K562 (cell line): Measurements from ENCODE around the gene TRABD. TPM values are rescaled to one million over a fixed set of nuclear protein-coding genes. Genes with fewer than 3 reads are reported as not detected.

Source experiments
- ASH1L ChIP-seq: fragments of 450-650 bp; IDR thresholded peaks from 2 replicates; pipeline ENCODE4 v1.6.1; 2018; ENCODE audit warnings: borderline replicate concordance, mild to moderate bottlenecking, low read depth; ENCODE audit not compliant: partially characterized antibody
- BACH1 ChIP-seq: fragments of 200-800 bp; sonication (Bioruptor generic); IDR thresholded peaks from 2 replicates; pipeline ENCODE4 v1.6.1; 2016; ENCODE audit warnings: missing genetic modification characterization, missing compliant biosample characterization
- BHLHE40 ChIP-seq: IDR thresholded peaks from 2 replicates; pipeline ENCODE4 v1.6.1; 2011; ENCODE audit warnings: low read length, improper control_type of control experiment
- CBX1 ChIP-seq: sonication (generic); IDR thresholded peaks from 2 replicates; pipeline ENCODE4 v1.6.1; 2016; ENCODE audit warnings: antibody characterized with exemption, low read depth, mild to moderate bottlenecking
- CEBPB ChIP-seq: fragments of 450-650 bp; IDR thresholded peaks from 2 replicates; pipeline ENCODE4 v1.6.1; 2016; ENCODE audit warnings: missing genetic modification characterization, missing compliant biosample characterization
- DNMT1 ChIP-seq: fragments of 450-650 bp; IDR thresholded peaks from 2 replicates; pipeline ENCODE4 v1.6.1; 2016; ENCODE audit warnings: antibody characterized with exemption, mild to moderate bottlenecking
- E4F1 ChIP-seq: fragments of 250-450 bp; sonication (Bioruptor Pico); IDR thresholded peaks from 2 replicates; pipeline ENCODE4 v1.5.0; 2021; ENCODE audit warnings: mild to moderate bottlenecking, borderline replicate concordance
- EHMT2 ChIP-seq: fragments of 450-650 bp; IDR thresholded peaks from 2 replicates; pipeline ENCODE4 v1.6.1; 2018; ENCODE audit warnings: antibody characterized with exemption
- FOXK2 ChIP-seq, 2 experiments: fragments of 450-650 bp; IDR thresholded peaks in 1 of 2; conservative IDR thresholded peaks in 1 of 2; 2 replicates each; pipeline ENCODE4 v1.6.1; 2016; ENCODE audit warnings: low read depth in 2 of 2, mild to moderate bottlenecking in 1 of 2
- HCFC1 ChIP-seq: IDR thresholded peaks from 2 replicates; pipeline ENCODE4 v1.6.1; 2012; ENCODE audit warnings: low read depth, low read length, improper control_type of control experiment
- LCOR ChIP-seq: sonication (generic); formaldehyde crosslinking; IDR thresholded peaks from 2 replicates; pipeline ENCODE4 v1.8.0; 2022; ENCODE audit warnings: mild to moderate bottlenecking, missing genetic modification reagents
- MEF2D ChIP-seq: conservative IDR thresholded peaks from 2 replicates; pipeline ENCODE4 v1.6.1; 2016; ENCODE audit warnings: low read depth, missing genetic modification characterization, missing compliant biosample characterization
- MTF1 ChIP-seq: fragments of 250-450 bp; sonication (Bioruptor Pico); IDR thresholded peaks from 2 replicates; pipeline ENCODE4 v1.9.0; 2021; ENCODE audit warnings: moderate library complexity, mild to moderate bottlenecking, inconsistent platforms, borderline replicate concordance
- NUFIP1 ChIP-seq: fragments of 450-650 bp; IDR thresholded peaks from 2 replicates; pipeline ENCODE4 v1.6.1; 2018; ENCODE audit not compliant: partially characterized antibody
- PCBP2 ChIP-seq: fragments of 200-400 bp; formaldehyde crosslinking; IDR thresholded peaks from 2 replicates; pipeline ENCODE4 v1.6.1; 2018; ENCODE audit warnings: low read length, low read depth, mild to moderate bottlenecking, moderate library complexity; ENCODE audit not compliant: poor library complexity, severe bottlenecking
- RBBP5 ChIP-seq: fragments of 200-600 bp; sonication (generic); IDR thresholded peaks from 2 replicates; pipeline ENCODE4 v1.6.1; 2012; ENCODE audit warnings: borderline replicate concordance, mild to moderate bottlenecking, low read length, control low read depth, inconsistent platforms; ENCODE audit not compliant: insufficient read depth, poor library complexity, severe bottlenecking
- SIN3B ChIP-seq: fragments of 450-650 bp; IDR thresholded peaks from 2 replicates; pipeline ENCODE4 v1.6.1; 2017; ENCODE audit warnings: low read depth, mild to moderate bottlenecking, moderate library complexity
- TBL1XR1 ChIP-seq, 2 experiments: IDR thresholded peaks; 2 replicates each; pipeline ENCODE4 v1.6.1; 2012; ENCODE audit warnings: improper control_type of control experiment in 2 of 2, low read length in 2 of 2, mild to moderate bottlenecking in 1 of 2
- THRA ChIP-seq: fragments of 450-650 bp; IDR thresholded peaks from 2 replicates; pipeline ENCODE4 v1.6.1; 2017; ENCODE audit warnings: mild to moderate bottlenecking, moderate library complexity
- UBTF ChIP-seq, 2 experiments: IDR thresholded peaks; 2 replicates each; pipeline ENCODE4 v1.6.1; 2012; ENCODE audit warnings: improper control_type of control experiment in 2 of 2, low read depth in 2 of 2, low read length in 2 of 2, borderline replicate concordance in 1 of 2
- ZKSCAN8 ChIP-seq: fragments of 200-800 bp; sonication (Bioruptor generic); IDR thresholded peaks from 2 replicates; pipeline ENCODE4 v1.6.1; 2016; ENCODE audit warnings: missing genetic modification characterization, missing compliant biosample characterization
- ZNF282 ChIP-seq: sonication (generic); formaldehyde crosslinking; IDR thresholded peaks from 2 replicates; pipeline ENCODE4 v1.8.1; 2023; ENCODE audit warnings: missing genetic modification reagents
- polyA plus RNA-seq, 8 experiments: library from polyadenylated mRNA; depleted of rRNA in 4 of 8; stranded (reverse) in 5 of 8; unstranded in 3 of 8; fragments of >200 nt; fragmentation: Nextera tagmentation in 2 of 8; fragmentation: Illumina TruSeq in 1 of 8; extraction: Ambion mirVana in 2 of 8; extraction: Trizol in 1 of 8; gene quantifications; 2 replicates each; pipeline versions ENCODE4 v1.2.1 to v1.2.3, GENCODE V29; 2011 to 2014; ENCODE audit warnings: inconsistent platforms in 1 of 8, missing spikeins in 1 of 8
- total RNA-seq, 7 experiments: library from RNA; depleted of rRNA in 6 of 7; stranded (reverse); fragments of >200 nt in 6 of 7; fragmentation: Illumina TruSeq in 2 of 7; extraction: Trizol in 2 of 7; gene quantifications; 2 replicates each; pipeline versions ENCODE4 v1.2.1 to v1.2.3, GENCODE V29; 2011 to 2021; ENCODE audit warnings: low replicate concordance in 1 of 7

The TRABD gene
- total and polyA plus RNA-seq, 9 of the 15 experiments (the other 6 are each of a cell fraction or from before 2014, with no cell fraction given), result 0.08 to 62.9 (median 14.0) TPM

- no peak for TF ChIP-seq THRA
- 0 out of 2 replicates have a peak, but pooled peaks have one; percentile 58 for TF ChIP-seq LCOR (CRISPR knock-in tag)
- no peak for TF ChIP-seq BACH1 (tag)
- TF ChIP-seq SIN3B, result peak; percentile 92
- TF ChIP-seq CEBPB (tag), result no peak
- no peak for TF ChIP-seq EHMT2
- TF ChIP-seq FOXK2 (conservative IDR thresholded peaks at IDR 0.05 in 1 of 2, IDR thresholded peaks at IDR 0.05 in 1 of 2; ENCODE audit: low read depth in 2 of 2), result peak in 1 of 2 experiments; percentile 47; a peak in 3 of 4 replicates
- no peak for TF ChIP-seq ZNF282 (CRISPR knock-in tag)
- TF ChIP-seq E4F1 (CRISPR knock-in tag), result no peak
- peak; percentile 91 for TF ChIP-seq RBBP5
- TF ChIP-seq TBL1XR1 (IDR thresholded peaks at IDR 0.05; ENCODE audit: low read length in 2 of 2), result peak in 1 of 2 experiments; percentile 86; a peak in 2 of 4 replicates
- 0 out of 2 replicates have a peak, but pooled peaks have one; percentile 6 for TF ChIP-seq BHLHE40
- no peak for TF ChIP-seq PCBP2
- no peak for TF ChIP-seq ZKSCAN8 (CRISPR knock-in tag)
- TF ChIP-seq NUFIP1, result no peak
- no peak for TF ChIP-seq MEF2D (tag)
- no peak for TF ChIP-seq DNMT1
- TF ChIP-seq CBX1, result peak; percentile 45; the same call in 1 of the 2 replicates
- TF ChIP-seq UBTF (IDR thresholded peaks at IDR 0.05; ENCODE audit: borderline replicate concordance in 1 of 2, low read depth in 2 of 2, low read length in 2 of 2), result no peak
- TF ChIP-seq ASH1L, result no peak
- peak; percentile 84 for TF ChIP-seq HCFC1
- no peak for TF ChIP-seq MTF1 (CRISPR knock-in tag)
These were observed 58.9 kb downstream of the TRABD start, which contains the start of gene TUBGCP6 (continued) for GRCh38 chr22:50244420-50245213.
